Endothelial cell of umbilical vein (primary cell): Measurements from ENCODE around the gene TMEM120A. TPM values are rescaled to one million over a fixed set of nuclear protein-coding genes. Genes with fewer than 3 reads are reported as not detected.

ENCODE experiments used
- BruUV-seq: library from RNA; stranded (reverse); fragments of 400-500 nt; replicated peaks from 2 replicates; lab custom pipeline; 2021; lab: Mats Ljungman, UMichigan
- CTCF ChIA-PET: fragments of 300-600, 350-600 bp; sonication (Branson Sonifier 250); formaldehyde crosslinking; loops from one replicate; lab custom pipeline; 2021; ENCODE audit warnings: antibody characterized with exemption, inconsistent platforms; lab: Charles Lee
- POLR2A ChIA-PET: fragments of 300-600, 350-600 bp; sonication (Branson Sonifier 250); formaldehyde crosslinking; loops from one replicate; lab custom pipeline; 2021; ENCODE audit warnings: antibody characterized with exemption, inconsistent platforms; lab: Charles Lee
- DNase-seq: peaks from one replicate; pipeline ENCODE4 v3.0.0-alpha.2; 2011; ENCODE audit warnings: low read depth, low spot score
- FAIRE-seq: peaks from 2 replicates; lab custom pipeline; 2011; peaks lifted over from hg19 to GRCh38; lab: Jason Lieb, UNC
- H2AFZ ChIP-seq: 2 replicates; pipeline ENCODE4 v1.6.0; 2012; ENCODE audit warnings: low read depth, low read length, control low read depth, inconsistent platforms
- H3K27ac ChIP-seq: 2 replicates; pipeline ENCODE4 v1.5.1; 2011; ENCODE audit warnings: low read depth, mild to moderate bottlenecking, control low read depth, low read length, moderate library complexity; ENCODE audit not compliant: insufficient read depth
- H3K27me3 ChIP-seq, 2 experiments: 2 replicates each; pipeline versions ENCODE4 v1.6.0 to v1.6.1; 2011; ENCODE audit warnings: low read length in 2 of 2, mixed read lengths in 1 of 2; ENCODE audit not compliant: control insufficient read depth in 2 of 2, insufficient read depth in 2 of 2
- H3K36me3 ChIP-seq, 2 experiments: 2 replicates in 1 of 2; 3 replicates in 1 of 2; pipeline ENCODE4 v1.5.1; 2011; ENCODE audit warnings: low read length in 2 of 2, mild to moderate bottlenecking in 1 of 2, moderate library complexity in 1 of 2; ENCODE audit not compliant: control insufficient read depth in 2 of 2, insufficient read depth in 2 of 2; ENCODE audit errors: extremely low read depth in 1 of 2
- H3K4me1 ChIP-seq: 3 replicates; pipeline ENCODE4 v1.5.1; 2011; ENCODE audit warnings: mild to moderate bottlenecking, low read length; ENCODE audit not compliant: control insufficient read depth, insufficient read depth; ENCODE audit errors: extremely low read depth
- H3K4me2 ChIP-seq: 2 replicates; pipeline ENCODE4 v1.6.1; 2011; ENCODE audit warnings: low read length, control low read depth, mixed read lengths; ENCODE audit not compliant: insufficient read depth
- H3K4me3 ChIP-seq, 3 experiments: fragments of 200-600 bp in 1 of 3; sonication (generic), shearing (Covaris generic) in 1 of 3; replicated peaks in 1 of 3; 2 replicates each; pipeline ENCODE4 v1.5.1; 2011 to 2016; ENCODE audit warnings: control low read depth in 3 of 3, low read length in 3 of 3, mild to moderate bottlenecking in 2 of 3, inconsistent platforms in 1 of 3, low read depth in 1 of 3, moderate library complexity in 1 of 3; ENCODE audit not compliant: insufficient read depth in 1 of 3
- H3K79me2 ChIP-seq: 2 replicates; pipeline ENCODE4 v1.6.0; 2012; ENCODE audit warnings: low read length, inconsistent platforms; ENCODE audit not compliant: control insufficient read depth, insufficient read depth
- H3K9ac ChIP-seq: replicated peaks from 2 replicates; pipeline ENCODE3; 2011; ENCODE audit warnings: low read length, control low read depth; ENCODE audit not compliant: insufficient read depth; ENCODE audit errors: extremely low read depth
- H3K9me1 ChIP-seq: replicated peaks from 3 replicates; pipeline ENCODE4 v1.6.0; 2011; ENCODE audit warnings: mild to moderate bottlenecking, low read length; ENCODE audit not compliant: control insufficient read depth, insufficient read depth; ENCODE audit errors: extremely low read depth
- H3K9me3 ChIP-seq: replicated peaks from 2 replicates; pipeline ENCODE4 v1.5.1; 2012; ENCODE audit warnings: low read length, inconsistent platforms; ENCODE audit not compliant: control insufficient read depth, insufficient read depth
- H4K20me1 ChIP-seq: replicated peaks from 2 replicates; pipeline ENCODE3; 2011; ENCODE audit warnings: mild to moderate bottlenecking, low read length; ENCODE audit not compliant: control insufficient read depth, insufficient read depth; ENCODE audit errors: extremely low read depth
- EZH2 ChIP-seq: IDR thresholded peaks from 2 replicates; pipeline ENCODE4 v1.6.1; 2012; ENCODE audit warnings: borderline replicate concordance, low read depth, mild to moderate bottlenecking, moderate library complexity, low read length, inconsistent platforms; ENCODE audit not compliant: severe bottlenecking
- FOS ChIP-seq: IDR thresholded peaks from 2 replicates; pipeline ENCODE4 v1.6.1; 2011; ENCODE audit warnings: mild to moderate bottlenecking, low read length, moderate library complexity, borderline replicate concordance; ENCODE audit not compliant: insufficient read depth
- GATA2 ChIP-seq: IDR thresholded peaks from 2 replicates; pipeline ENCODE4 v1.7.0; 2011; ENCODE audit warnings: low read depth, mild to moderate bottlenecking, moderate library complexity, mixed read lengths, low read length; ENCODE audit not compliant: insufficient read length, insufficient read depth
- JUN ChIP-seq: IDR thresholded peaks from 2 replicates; pipeline ENCODE4 v1.6.1; 2011; ENCODE audit warnings: borderline replicate concordance, low read depth; ENCODE audit not compliant: insufficient read length, insufficient read depth
- MYC ChIP-seq: IDR thresholded peaks from one replicate; pipeline ENCODE4 v1.6.1; 2011; ENCODE audit warnings: mild to moderate bottlenecking, low read depth, low read length
- POLR2A ChIP-seq: IDR thresholded peaks from 2 replicates; pipeline ENCODE4 v1.6.1; 2012; ENCODE audit warnings: low read depth, mild to moderate bottlenecking, control low read depth, low read length
- POLR2AphosphoS5 ChIP-seq: IDR thresholded peaks from 2 replicates; pipeline ENCODE4 v1.6.1; 2012; ENCODE audit warnings: low read depth, mild to moderate bottlenecking, control low read depth, low read length, moderate library complexity; ENCODE audit not compliant: insufficient read depth
- dilution Hi-C: fragments of 300-500 bp; cut with MboI; formaldehyde crosslinking; loops from one replicate; pipeline ENCODE4 v1.15.0; 2019; ENCODE audit warnings: low sequenced_read_pairs; ENCODE audit not compliant: extremely low pct_ligation_motif_present
- intact Hi-C: fragments of 100-400 bp; cut with micrococcal nuclease; formaldehyde crosslinking; loops from one replicate; pipeline ENCODE4 v1.10.0; 2022
- polyA plus RNA-seq, 4 experiments: library from polyadenylated mRNA; depleted of rRNA in 3 of 4; stranded (reverse) in 3 of 4; unstranded in 1 of 4; fragments of >200 nt; gene quantifications; 2 replicates each; pipeline versions ENCODE4 v1.2.1 to v1.2.3, GENCODE V29; 2011 to 2012; ENCODE audit warnings: missing spikeins in 1 of 4
- total RNA-seq: library from RNA; stranded (reverse); gene quantifications from 2 replicates; pipeline ENCODE4 v1.2.3, GENCODE V29; 2021
- TF ChIP-seq, protein P1 (sequence below), 2 donors: IDR thresholded peaks; 1 replicate in 1 of 2; 2 replicates in 1 of 2; pipeline ENCODE4 v1.5.1; 2011; ENCODE audit warnings: low read length in 2 of 2, mild to moderate bottlenecking in 2 of 2, moderate library complexity in 2 of 2, control low read depth in 1 of 2, inconsistent platforms in 1 of 2, low read depth in 1 of 2; ENCODE audit not compliant: insufficient read depth in 1 of 2; ENCODE audit errors: extremely low read depth in 1 of 2
- TF ChIP-seq, protein P2 (sequence below): IDR thresholded peaks from 2 replicates; pipeline ENCODE4 v1.6.1; 2011; ENCODE audit not compliant: insufficient read depth, insufficient read length

Gene TMEM120A
- total and polyA plus RNA-seq, 2 donors (not counting 3 experiments of a cell fraction or from before 2014, with no cell fraction given) = 38.6 to 133 TPM

DNA sequence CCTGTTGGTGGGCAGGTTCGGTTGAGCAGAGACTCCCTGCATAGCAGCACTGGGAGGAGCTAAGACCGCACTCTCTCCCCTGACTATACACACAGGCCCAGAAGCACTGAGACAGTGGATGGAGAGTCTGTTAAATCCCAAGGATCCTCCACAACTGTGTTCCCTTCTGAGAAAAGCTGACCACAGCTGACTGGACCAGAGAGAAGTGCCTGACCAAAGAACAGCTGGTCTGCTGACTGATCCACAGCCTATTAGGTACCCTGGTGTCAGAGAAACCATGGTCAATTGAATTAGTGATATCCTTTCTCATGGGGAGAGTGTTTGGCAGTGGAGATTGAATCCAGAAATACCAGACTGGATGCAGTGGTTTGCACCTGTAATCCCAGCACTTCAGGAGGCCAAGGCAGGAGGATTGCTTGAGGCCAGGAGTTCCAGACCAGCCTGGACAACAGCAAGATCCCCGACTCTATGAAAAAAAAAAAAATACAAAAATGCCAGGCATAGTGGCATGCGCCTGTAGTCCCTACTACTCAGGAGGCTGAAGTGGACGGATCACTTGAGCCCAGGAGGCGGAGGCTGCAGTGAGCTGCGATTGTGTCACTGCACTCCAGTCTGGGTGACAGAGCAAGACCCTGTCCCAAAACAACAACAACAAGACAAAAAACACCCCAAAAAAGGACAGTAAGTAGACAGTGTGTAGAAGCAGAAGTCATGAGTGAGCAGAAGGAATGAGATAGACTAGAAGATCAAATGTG, 27.8 kb upstream of the TMEM120A start:
- DNase-seq = no peak
- BruUV-seq = no TSS peak
- no peaks in the 10 kb centered on the region for H3K27me3 ChIP-seq
- no peaks in the 10 kb centered on the region for H3K79me2 ChIP-seq
- peaks cover 0 to 5% of the 10 kb centered on the region in 2 experiments for H3K36me3 ChIP-seq
- H4K20me1 ChIP-seq = no peaks in the 10 kb centered on the region
- H3K4me2 ChIP-seq = no peak overlapping the region
- H3K9ac ChIP-seq = no peak overlapping the region
- ChIA-PET POLR2A (no interaction called here), CTCF (interaction anchor here (1.4 to 6.5 kb wide), 2 partner anchors 154 to 157 kb away, joined by 4 to 267 read pairs; no protein-coding TSS in a partner anchor)
- intact Hi-C loops = no loop called here
- no peaks in the 10 kb centered on the region for H3K9me3 ChIP-seq
- H3K4me3 ChIP-seq = no peak overlapping the region
- H3K4me1 ChIP-seq = peaks cover 2% of the 10 kb centered on the region
- no peak for FAIRE-seq
- no peak overlapping the region for H2AFZ ChIP-seq
- H3K27ac ChIP-seq = no peak overlapping the region
- TF ChIP-seq GATA2 = no peak
- TF ChIP-seq, protein P1, sequence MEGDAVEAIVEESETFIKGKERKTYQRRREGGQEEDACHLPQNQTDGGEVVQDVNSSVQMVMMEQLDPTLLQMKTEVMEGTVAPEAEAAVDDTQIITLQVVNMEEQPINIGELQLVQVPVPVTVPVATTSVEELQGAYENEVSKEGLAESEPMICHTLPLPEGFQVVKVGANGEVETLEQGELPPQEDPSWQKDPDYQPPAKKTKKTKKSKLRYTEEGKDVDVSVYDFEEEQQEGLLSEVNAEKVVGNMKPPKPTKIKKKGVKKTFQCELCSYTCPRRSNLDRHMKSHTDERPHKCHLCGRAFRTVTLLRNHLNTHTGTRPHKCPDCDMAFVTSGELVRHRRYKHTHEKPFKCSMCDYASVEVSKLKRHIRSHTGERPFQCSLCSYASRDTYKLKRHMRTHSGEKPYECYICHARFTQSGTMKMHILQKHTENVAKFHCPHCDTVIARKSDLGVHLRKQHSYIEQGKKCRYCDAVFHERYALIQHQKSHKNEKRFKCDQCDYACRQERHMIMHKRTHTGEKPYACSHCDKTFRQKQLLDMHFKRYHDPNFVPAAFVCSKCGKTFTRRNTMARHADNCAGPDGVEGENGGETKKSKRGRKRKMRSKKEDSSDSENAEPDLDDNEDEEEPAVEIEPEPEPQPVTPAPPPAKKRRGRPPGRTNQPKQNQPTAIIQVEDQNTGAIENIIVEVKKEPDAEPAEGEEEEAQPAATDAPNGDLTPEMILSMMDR (IDR thresholded peaks at IDR 0.05; ENCODE audit: extremely low read depth in 1 of 2, insufficient read depth in 1 of 2, low read depth in 1 of 2, low read length in 2 of 2) = no peak
- no peak for TF ChIP-seq FOS
- TF ChIP-seq POLR2A = no peak
- TF ChIP-seq, protein P2, sequence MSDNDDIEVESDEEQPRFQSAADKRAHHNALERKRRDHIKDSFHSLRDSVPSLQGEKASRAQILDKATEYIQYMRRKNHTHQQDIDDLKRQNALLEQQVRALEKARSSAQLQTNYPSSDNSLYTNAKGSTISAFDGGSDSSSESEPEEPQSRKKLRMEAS = no peak
- no peak for TF ChIP-seq POLR2AphosphoS5
- no peak for TF ChIP-seq JUN
- TF ChIP-seq EZH2 = no peak
- TF ChIP-seq MYC = no peak
- no peaks in the 10 kb centered on the region for H3K9me1 ChIP-seq
- dilution Hi-C loops = no loop called here
